Measurements from ENCODE around the gene PMVK. TPM values are rescaled to one million over a fixed set of nuclear protein-coding genes. Genes with fewer than 3 reads are reported as not detected.

The PMVK gene
- total RNA-seq, 1 experiment from 2014 or later: 27.1 TPM

GRCh38 chr1:154941333-154942013 lies 5.0 kb upstream of the PMVK start:
- Histone ChIP-seq H3K9me2 (ENCODE audit: insufficient read depth) (no peaks in the 10 kb centered on the region), H3K9me3 (ENCODE audit: insufficient read depth, low read depth) (no peaks in the 10 kb centered on the region), H3K4me1 (replicated peaks; ENCODE audit: insufficient read depth) (peaks cover 39% of the 10 kb centered on the region), H3K4me2 (no peak overlapping the region), H3K79me2 (ENCODE audit: low read depth) (no peaks in the 10 kb centered on the region), H3K27ac (no peak overlapping the region), H3K36me3 (ENCODE audit: low read depth) (no peaks in the 10 kb centered on the region), H3K27me3 (ENCODE audit: insufficient read depth, low read depth) (no peaks in the 10 kb centered on the region), H3K4me3 (no peak overlapping the region), H3F3A (ENCODE audit: insufficient read depth, low read depth) (peaks cover 18% of the 10 kb centered on the region; the same call in 1 of the 2 replicates), H4K20me1 (ENCODE audit: insufficient read depth) (no peaks in the 10 kb centered on the region), H2AFZ (no peak overlapping the region)
- ChIA-PET CTCF (interaction anchor here (0.6 kb wide), 1 partner anchor 23 kb away, joined by 3 read pairs; no protein-coding TSS in a partner anchor), POLR2A (ENCODE audit: unreplicated experiment) (no interaction called here)
- no TSS peak for BruUV-seq (replicated peaks)
- TF ChIP-seq EZH2 (IDR thresholded peaks at IDR 0.05; ENCODE audit: low read depth) (no peak), CTCF (conservative IDR thresholded peaks at IDR 0.05) (no peak)
- intact Hi-C loops (cut with micrococcal nuclease; ENCODE audit: unreplicated experiment): no loop called here
- no peak for DNase-seq

- H4K20me1 ChIP-seq (ENCODE audit: insufficient read depth): no peaks in the 10 kb centered on the region
- DNase-seq: no peak
- peaks cover 5% of the 10 kb centered on the region; the same call in 1 of the 2 replicates for H3K79me2 ChIP-seq (ENCODE audit: low read depth)
- H3F3A ChIP-seq (ENCODE audit: insufficient read depth, low read depth): peaks cover 18% of the 10 kb centered on the region; the same call in 1 of the 2 replicates
- POLR2A ChIA-PET (ENCODE audit: unreplicated experiment): interaction anchor here (0.6 kb wide), 2 partner anchors 55 to 76 kb away, joined by 3 to 4 read pairs; no protein-coding TSS in a partner anchor
- TF ChIP-seq CTCF (conservative IDR thresholded peaks at IDR 0.05) (no peak), EZH2 (IDR thresholded peaks at IDR 0.05; ENCODE audit: low read depth) (no peak)
- BruUV-seq (replicated peaks): no TSS peak
- H3K9me3 ChIP-seq (ENCODE audit: insufficient read depth, low read depth): no peaks in the 10 kb centered on the region
- no peak overlapping the region for H2AFZ ChIP-seq
- H3K4me2 ChIP-seq: no peak overlapping the region
- intact Hi-C loops (cut with micrococcal nuclease; ENCODE audit: unreplicated experiment): no loop called here
- no peak overlapping the region for H3K27ac ChIP-seq
- no peaks in the 10 kb centered on the region for H3K36me3 ChIP-seq (ENCODE audit: low read depth)
- peaks cover 44% of the 10 kb centered on the region for H3K4me1 ChIP-seq (replicated peaks; ENCODE audit: insufficient read depth)
- H3K9me2 ChIP-seq (ENCODE audit: insufficient read depth): no peaks in the 10 kb centered on the region
- no peak overlapping the region for H3K4me3 ChIP-seq
- CTCF ChIA-PET: interaction anchor here (0.6 kb wide), 1 partner anchor 24 kb away, joined by 3 read pairs; no protein-coding TSS in a partner anchor
- H3K27me3 ChIP-seq (ENCODE audit: insufficient read depth, low read depth): no peaks in the 10 kb centered on the region
These were observed 4.2 kb upstream of the PMVK start for GRCh38 chr1:154940651-154941194.

DNA sequence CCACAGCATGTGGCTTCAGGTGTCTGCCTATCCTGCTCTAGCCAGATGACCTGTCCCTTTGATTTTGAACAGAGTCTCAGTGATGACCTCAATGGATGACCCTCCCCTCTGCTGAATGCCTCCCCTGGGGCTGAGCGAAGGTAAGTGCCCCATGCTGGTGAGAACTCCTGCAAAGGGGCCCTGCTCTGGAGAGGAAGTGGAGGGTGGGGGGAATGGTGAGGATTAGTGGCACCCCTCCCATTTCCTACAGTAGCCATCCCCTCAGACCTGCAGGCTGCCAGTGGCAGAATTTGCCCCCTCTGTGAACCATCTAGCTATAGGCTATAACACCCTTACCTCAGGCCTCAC lies 3.7 kb upstream of the PMVK start:
- no peak for TF ChIP-seq CTCF (conservative IDR thresholded peaks at IDR 0.05)
- TF ChIP-seq EZH2 (IDR thresholded peaks at IDR 0.05; ENCODE audit: low read depth): no peak
- no peak overlapping the region for H3K4me2 ChIP-seq
- H3K27ac ChIP-seq: no peak overlapping the region
- H2AFZ ChIP-seq: no peak overlapping the region
- peaks cover 5% of the 10 kb centered on the region; the same call in 1 of the 2 replicates for H3K79me2 ChIP-seq (ENCODE audit: low read depth)
- no peaks in the 10 kb centered on the region for H3K9me2 ChIP-seq (ENCODE audit: insufficient read depth)
- no peak overlapping the region for H3K4me3 ChIP-seq
- H3K4me1 ChIP-seq (replicated peaks; ENCODE audit: insufficient read depth): peaks cover 46% of the 10 kb centered on the region
- intact Hi-C loops (cut with micrococcal nuclease; ENCODE audit: unreplicated experiment): no loop called here
- H4K20me1 ChIP-seq (ENCODE audit: insufficient read depth): no peaks in the 10 kb centered on the region
- DNase-seq: no peak
- peaks cover 18% of the 10 kb centered on the region; the same call in 1 of the 2 replicates for H3F3A ChIP-seq (ENCODE audit: insufficient read depth, low read depth)
- no peaks in the 10 kb centered on the region for H3K27me3 ChIP-seq (ENCODE audit: insufficient read depth, low read depth)
- ChIA-PET CTCF (interaction anchor here (0.7 kb wide), 2 partner anchors 114 to 181 kb away, joined by 4 to 10 read pairs; no protein-coding TSS in a partner anchor), POLR2A (ENCODE audit: unreplicated experiment) (interaction anchor here (0.6 kb wide), 2 partner anchors 55 to 77 kb away, joined by 3 to 4 read pairs; no protein-coding TSS in a partner anchor)
- H3K36me3 ChIP-seq (ENCODE audit: low read depth): no peaks in the 10 kb centered on the region
- BruUV-seq (replicated peaks): no TSS peak
- no peaks in the 10 kb centered on the region for H3K9me3 ChIP-seq (ENCODE audit: insufficient read depth, low read depth)

Data from PC-9 (cell line).